ENCODE results near the gene ZNF280A.
"Not testable (repeated sequence)": the region's sequence is repeated elsewhere in the genome, so short reads cannot be mapped to it uniquely, and the experiment has no call there.

ZNF280A gene

DNA sequence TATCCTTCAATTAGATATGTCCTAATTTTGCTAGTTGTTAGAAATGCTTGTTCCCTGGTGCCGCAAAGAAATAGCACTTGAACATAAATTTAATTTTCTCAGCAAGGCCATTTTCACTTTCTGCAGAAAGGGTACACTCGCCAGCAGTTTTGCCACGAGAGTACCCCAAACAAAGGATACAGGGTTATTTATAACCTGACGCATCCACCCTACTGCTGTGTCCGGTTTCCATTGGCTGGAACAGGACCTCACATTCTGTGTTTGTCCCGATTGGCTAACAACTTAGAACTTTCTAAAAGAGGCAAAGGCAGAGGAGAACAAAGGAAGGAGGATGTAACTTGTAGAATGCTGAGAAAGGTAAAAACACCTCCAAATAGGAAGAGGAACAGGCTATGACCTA is 10.2 kb downstream of the ZNF280A start:
- not testable (repeated sequence) for DNase-seq

DNA sequence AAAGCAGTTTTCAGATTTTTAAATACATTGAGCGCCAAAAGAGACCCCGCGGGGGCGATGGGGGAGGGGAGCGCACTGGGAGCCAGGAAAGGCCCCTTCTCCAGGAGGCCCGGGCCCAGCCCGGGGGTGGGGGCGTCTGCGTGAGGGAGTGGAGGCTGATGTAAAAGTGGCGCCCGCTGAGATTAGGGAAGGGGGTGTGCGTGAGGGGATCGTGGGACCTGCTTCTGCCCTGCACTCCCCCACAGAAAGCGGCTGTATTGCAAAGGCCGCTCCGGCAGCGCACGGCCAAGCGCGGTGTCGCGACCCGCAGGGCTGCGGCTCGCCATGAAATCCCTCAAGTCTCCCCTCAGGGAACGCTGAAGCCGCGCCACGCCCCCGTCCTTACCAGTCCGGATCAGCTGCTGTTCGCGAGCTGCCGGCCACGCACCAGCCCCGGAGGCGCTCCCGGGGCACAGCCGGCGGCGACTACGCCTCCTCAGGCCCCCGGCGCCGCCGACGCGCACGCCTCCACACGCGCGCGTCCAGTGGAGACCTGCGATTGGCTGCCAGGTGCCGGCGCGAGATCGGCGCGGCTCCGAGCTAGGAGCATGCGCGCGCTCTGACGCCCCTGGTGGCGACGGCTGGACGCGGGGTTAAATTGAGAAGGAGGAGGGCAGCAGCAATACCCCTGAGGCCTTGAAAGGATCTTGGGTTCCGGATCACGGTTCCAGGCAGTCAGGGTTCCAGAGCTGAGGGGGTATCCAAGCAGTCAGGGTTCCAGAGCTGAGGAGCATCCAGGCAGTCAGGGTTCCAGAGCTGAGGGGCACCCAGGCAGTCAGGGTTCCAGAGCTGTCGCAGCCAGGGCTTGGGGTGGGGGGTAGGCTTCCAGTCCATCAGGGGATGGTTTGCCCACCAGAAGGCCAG is 11.5 kb downstream of the ZNF280A start, which contains the start of gene ZNF280B:
ZNF280B (minus strand) TSS at position 469 of the 903 bp plus-strand sequence. CDS start 19,344 bp downstream, outside the sequence.
- DNase-seq, result no peak

DNA sequence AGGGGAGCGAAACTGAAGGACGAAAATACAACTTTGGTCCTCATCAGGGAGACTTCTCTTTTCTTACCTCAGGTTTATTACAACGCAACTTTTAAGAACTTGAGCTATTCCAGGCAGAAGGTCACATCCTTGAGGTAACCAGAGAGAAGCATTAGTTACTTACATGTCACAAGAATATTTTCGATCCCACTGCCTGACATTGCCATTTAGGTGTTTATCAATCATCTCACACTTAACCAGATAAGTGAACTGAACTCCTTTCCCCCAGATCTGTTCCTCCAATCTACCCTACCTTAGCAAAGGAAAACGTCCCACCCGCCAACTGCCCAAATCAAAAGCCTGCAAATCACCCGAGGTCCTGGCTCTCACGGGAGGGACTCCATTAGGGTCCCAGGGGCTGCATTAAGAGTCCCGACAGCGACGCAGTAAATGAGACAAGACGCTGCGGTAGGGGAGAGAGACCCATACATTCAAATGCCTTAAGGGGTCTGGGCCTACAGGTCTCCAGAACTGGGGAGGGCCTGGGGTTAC is 12.3 kb downstream of the ZNF280A start:
- no peak for DNase-seq

DNA sequence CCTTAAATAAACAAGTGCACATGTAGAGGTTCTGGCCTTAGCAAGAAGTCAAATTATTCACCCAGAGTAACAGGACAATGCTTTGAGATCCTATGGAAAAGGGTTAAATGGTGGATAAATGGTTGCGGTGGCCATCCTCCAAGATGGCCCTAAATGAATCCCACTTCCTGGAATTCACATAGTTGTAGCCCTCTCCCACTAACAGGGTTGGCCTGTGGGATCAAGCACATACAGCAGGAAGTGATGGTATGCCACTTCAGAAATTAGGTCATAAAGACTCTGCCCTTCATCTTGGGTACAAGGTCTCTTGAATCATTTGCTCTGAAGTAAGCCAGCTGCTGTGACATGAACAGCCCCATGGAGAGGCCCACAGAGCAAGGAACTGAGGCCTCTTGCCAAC is 13.3 kb downstream of the ZNF280A start:
- no peak for DNase-seq

DNA sequence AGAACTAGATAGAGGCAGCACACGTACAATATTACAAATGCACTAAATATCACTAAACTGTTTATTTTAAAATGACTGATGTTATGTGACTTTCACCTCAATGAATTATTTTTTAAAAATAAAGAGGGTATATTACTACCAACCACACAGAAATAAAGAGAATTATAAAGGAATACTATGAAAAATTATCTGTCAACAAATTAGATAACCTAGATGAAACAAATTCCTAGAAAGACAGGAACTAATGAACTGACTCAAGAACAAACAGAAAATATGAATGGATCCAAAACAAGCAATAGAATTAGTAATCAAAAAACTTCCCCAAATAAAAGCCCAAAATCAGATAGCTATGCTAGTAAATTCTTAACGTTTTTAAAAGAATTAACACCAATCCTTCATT is 21.8 kb downstream of the ZNF280A start:
- DNase-seq, result no peak

DNA sequence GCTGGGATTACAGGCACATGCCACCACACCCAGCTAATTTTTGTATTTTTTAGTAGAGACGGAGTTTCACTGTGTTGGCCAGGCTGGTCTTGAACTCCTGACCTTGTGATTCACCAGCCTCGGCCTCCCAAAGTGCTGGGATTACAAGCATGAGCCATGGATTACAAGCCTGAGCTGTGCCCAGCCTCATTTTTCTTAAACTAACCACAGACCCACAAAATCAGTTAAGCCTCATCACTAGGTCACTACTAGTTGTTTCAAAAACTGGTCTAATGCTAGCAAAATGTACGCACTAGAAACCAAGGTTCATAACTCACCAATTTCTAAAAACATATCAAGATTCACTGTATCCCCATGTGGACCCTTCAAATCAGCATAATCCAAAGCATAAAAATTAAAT is 28.5 kb downstream of the ZNF280A start:
- not testable (repeated sequence) for DNase-seq

DNA sequence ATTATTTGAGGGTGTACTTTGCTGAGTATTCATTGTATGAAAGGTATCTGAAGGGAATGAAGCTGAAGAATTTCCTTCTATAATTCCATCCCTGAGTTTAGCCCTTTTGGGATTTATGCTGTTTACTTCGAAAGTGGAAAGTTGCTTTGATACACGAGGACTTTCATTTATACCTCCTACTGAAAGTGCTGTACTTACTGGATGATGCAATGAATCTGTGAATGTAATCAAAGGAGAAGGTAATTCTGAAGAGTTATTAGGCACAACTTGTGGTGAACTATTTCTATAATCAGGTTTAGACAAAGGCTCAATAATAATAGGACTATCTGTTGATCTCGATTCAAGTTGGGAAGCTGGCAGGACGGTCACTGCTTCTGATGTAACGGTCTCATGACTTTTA is 31.3 kb downstream of the ZNF280A start:
- no peak for DNase-seq

DNA sequence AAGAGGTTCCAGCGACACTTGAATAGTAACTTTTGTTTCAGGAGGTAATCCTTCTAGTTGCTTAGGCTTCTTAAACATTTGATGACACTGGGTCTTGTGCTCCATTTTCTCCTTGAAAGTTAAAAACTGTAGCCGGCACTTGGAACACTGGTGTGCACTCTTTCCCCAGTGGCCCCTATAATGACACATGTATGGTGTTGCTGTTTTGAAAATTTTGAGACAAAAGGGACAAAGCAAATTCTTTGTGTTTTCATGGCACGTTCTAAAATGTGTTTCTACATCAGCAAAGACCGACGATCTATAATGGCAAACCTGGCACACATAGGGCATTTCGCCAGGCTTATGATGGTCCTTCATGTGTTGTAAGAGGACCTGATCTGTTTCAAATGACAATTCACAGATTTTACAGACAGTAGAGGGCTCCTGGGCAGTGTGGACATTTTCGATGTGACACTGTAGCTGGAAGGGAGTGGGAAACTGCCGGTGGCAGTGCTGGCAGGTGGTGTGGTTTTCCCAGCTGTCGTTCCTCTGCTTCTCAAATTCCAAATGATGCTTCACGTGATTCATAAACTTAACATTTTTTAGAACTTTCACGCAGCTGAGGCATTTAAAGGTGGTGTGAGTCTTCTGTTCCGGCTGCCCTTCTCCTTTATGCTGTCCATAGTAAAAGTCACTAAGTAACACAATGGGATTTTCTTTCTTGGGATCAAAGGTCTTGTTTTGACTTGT is 32.0 kb downstream of the ZNF280A start:
- DNase-seq, result no peak

DNA sequence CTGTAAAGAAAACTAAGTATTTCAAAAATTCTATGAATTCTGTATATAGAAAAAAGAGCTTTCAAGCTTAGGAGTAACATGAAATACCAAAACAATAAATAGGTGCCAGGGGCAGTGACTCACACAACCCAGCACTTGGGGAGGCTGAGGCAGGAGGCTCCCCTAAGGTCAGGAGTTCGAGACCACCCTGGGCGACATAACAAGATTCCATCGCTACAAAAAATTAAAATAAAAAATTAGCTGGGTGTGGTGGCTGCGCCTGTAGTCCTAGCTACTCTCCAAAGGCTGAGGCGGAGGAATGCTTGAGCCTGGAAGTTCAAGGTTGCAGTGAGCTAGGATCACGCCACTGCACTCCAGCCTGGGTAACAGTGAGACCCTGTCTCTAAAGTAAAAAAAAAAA is 33.0 kb downstream of the ZNF280A start:
- no peak for DNase-seq

DNA sequence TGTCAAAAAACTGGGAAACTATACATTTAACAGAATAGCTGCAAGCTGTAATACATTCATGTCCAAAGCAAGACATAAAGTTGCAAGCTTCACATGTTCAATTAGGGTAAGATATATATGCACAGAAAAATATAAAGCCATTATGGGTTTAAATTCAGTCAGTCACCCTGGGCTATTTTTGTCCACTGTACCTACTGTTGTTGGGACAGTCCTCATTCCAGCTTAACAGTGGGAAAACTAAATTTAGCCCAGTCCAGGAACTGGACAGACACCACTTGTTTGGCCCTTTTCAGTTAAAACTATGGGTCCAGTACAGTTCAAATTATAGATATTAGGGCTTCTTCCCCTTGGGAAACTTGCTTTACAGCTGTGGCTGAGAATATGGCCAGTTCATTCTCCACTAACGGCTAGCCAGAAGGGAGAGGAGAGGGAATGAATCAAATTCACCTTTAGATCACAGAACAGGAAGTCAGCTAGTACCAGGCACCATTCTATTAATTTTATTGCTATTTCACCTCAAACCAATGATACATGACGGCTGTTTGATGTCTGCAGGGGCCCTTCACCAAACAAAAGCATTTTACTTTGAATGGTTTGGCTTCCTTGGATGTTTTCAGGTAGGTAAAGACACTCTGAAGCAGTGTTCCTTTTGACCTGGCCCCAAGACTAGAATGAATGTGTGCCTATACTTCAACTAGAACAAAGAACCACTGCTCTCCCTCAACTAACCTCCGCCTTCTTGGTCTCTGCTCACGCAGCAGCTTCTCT is 33.8 kb downstream of the ZNF280A start:
- DNase-seq, result no peak

DNA sequence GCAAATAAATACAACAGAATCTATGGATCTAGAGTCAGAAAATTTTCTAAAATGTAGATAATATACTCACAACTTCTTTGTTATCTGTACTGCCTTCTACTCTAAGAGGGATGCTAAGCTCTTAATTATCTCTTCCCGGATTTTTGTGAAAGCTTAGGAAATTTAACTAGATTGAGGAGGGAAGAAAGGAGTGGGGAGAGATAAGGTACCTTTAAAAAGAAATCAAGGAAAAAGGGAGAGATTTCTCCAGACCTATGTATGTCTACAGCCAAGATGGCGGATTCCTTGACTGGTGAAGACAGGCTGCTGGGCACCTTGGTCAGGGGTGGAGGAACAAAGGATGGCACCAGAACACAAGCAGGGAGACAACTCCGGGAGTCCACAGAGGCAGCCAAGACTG is 34.5 kb downstream of the ZNF280A start:
- no peak for DNase-seq

DNA sequence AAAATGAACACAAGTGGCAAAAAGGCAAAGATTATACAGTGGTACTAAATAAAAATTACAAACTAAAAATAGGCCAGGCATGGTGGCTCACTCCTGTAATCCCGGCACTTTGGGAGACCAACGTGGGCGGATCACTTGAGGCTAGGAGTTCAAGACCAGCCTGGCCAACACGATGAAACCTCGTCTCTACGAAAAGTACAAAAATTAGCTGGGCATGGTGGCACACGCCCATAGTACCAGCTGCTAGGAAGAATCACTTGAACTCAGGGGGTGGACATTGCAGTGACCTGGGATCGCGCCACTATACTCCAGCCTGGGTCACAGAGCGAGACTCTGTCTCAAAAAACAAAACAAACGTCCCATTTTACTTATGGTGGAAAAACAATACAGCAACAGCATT is 36.0 kb downstream of the ZNF280A start:
- no peak for DNase-seq

DNA sequence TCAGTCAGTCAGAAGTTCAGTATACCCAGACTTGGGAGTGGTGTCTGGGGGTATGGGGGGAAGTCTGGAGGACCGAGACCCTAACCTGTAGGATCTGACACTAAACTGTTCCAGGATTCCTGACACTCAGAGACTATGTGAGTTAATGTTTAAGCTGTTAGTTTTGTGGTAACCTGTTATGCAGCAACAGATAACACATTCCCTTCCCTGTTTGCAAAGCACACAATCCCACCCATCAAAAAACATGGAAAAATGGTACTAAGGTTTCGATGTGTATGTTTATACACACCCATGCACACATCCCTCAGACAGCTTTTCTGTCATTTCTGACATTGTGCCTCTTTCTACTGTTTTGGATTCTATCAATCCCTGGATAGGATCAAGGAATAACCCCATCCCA is 39.1 kb downstream of the ZNF280A start:
- DNase-seq, result no peak

DNA sequence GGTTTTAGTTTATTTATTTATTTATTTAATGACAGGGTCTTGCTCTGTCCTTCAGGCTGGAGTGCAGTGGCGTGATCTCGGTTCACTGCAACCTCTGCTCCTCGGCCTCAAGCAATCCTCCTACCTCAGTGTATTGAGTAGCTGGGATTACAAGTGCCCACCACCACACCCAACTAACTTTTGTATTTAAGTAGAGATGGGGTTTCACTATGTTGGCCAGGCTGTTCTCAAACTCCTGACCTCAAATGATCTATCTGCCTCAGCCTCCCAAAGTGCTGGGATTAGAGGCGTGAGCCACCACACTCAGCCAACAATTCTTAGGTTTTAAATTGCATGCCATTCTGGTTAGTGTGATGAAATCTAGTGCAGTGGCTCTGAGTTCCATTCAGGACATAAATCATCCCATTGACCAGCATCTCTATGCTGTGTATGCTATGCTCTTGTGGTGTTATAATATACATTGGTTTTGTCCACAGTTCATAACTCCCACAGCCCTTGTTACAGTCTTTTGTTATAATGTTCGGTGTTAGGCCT is 40.0 kb downstream of the ZNF280A start:
- no peak for DNase-seq

DNA sequence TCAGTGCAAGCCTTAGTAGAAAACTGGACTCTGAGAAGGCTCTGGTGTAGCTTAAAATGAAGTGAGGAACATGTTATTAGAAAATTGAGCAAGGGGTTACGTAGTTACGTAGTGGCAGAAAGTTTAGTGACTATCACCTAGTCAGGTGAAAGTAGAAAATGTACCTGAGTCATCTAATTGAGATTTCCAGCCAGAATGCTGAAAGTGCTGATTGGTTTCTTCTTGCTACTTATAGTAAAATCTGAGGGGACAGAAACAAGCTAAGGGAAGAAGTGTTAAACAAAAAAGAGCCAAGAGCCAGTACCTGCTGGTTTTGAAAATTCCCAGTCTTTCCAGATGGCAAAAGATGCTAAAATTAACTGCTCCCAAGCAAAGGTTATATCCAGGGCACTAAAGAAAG is 41.0 kb downstream of the ZNF280A start:
- DNase-seq, result no peak

DNA sequence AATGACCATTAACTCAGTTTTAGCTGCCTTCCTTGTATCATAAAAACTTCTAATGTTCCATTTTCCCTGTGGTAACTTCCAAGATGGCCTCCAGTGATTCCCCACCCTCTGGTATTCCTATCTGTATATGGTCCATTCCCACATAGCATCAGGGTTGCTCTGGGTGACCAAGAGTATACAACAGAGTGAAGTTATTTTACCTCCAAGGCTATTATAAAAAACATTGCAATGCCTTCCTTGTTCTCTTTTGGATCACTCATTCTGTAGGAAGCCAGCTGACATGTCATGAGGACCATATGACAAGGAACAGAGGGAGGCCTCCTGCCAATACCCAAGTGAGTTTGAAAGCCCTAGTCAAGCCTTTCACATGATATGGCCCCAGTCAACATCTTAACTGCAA is 41.6 kb downstream of the ZNF280A start:
- DNase-seq, result no peak

DNA sequence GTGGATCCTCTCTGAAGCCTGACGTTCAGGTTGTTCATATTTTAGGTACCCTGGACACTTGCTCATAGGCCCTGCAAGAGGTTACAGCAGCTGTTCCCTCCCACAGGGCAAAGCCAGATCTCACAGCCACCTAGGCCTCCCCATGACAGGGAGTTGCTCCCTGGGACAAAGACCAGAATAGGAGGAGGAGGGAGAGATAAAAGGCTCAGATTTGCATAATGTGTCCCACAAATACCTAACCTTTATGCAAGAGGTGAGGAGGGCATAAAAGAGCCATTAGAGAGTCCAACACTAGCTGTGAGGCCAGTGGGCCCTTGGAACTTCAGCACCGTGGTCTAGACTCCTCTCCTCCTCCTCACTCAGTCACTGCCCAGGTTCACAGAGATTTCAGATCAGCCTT is 45.3 kb downstream of the ZNF280A start:
- DNase-seq, result no peak

DNA sequence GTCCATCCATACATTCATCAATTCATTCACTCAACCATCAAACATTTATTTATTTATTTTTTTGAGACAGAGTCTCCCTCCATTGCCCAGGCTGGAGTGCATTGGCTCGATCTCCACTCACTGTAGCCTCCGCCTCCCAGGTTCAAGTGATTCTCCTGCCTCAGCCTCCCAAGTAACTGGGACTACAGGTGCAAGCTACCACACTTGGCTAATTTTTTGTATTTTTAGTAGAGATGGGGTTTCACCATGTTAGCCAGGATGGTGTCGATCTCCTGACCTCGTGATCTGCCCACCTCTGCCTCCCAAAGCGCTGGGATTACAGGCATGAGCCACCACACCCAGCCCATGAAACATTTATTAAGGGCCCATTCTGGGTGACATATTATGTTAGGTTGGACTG is 49.0 kb downstream of the ZNF280A start:
- DNase-seq, result not testable (repeated sequence)

DNA sequence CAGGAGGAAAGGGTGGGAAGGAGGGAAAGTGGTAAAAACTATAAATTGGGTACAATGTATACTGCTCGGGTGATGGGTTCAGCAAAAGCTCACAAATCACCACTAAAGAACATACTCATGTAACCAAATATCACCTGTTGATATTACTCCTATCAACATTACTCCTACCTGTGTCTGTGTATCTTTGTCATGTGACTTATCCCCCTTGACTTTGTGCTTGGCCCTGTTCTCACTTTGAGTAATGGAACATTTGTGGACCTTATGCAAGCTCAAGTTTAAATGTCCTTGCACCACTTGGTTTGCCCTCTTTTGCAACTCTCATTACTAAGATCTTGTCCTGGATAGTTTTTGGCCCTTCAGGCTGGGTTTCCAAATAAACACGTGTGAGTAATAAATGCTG is 50.5 kb downstream of the ZNF280A start:
- no peak for DNase-seq

DNA sequence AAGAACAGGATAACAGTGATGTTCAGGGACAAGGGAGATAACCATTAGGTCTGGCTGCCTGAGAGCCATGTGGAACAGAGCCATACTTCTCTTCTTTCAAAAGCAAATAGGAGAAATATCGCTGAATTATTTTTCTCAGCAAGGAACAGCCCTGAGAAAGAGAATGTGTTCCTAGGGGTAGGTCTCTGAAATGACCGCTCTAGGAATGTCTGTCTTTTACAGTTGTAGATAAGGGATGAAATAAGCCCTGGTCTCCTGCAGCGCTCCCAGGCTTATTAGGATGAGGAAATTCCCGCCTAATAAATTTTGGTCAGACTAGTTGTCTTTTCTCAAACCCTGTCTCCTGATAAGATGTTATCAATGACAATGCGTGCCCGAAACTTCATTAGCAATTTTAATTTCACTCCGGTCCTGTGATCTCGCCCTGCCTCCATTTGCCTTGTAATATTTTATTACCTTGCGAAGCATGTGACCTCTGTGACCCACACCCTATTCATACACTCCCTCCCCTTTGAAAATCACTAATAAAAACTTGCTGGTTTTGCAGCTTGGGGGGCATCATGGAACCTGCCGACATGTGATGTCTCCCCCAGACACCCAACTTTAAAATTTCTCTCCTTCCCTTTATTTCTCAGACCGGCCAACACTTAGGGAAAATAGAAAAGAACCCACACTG is 51.1 kb downstream of the ZNF280A start:
- DNase-seq, result not testable (repeated sequence)

DNA sequence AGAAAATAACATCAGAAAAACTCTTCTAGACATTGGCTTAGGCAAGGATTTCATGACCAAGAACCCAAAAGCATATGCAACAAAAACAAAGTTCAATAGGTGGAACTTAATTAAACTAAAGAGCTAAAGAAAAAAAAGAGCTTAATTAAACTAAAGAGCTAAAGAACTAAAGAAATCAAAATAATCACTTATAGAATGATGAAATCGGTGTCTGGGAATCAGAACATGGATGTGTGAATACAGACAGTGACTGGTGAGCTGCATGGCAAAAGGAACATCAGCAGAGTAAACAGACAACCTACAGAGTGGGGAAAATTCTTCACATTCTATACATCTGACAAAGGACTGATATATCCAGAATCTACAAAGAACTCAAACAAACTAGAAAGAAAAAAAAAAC is 53.0 kb downstream of the ZNF280A start:
- DNase-seq, result no peak

DNA sequence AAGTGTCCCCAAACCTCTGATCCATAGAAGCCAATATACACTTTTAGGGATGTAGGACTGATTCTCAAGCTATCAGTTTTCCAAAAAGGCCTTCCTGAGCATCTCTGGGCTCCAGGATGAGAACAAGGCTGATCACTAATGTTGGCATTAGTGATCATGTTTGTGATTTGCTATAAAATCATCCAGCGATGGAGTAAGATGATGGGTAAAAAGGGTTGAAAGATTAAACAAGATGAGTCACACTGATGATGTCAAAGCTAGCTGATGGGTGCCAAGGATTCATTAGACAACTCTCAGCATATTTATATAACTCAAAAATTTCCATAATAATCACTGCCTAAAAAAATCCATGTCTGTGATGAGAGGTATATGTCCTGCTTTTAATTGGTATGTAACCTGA is 54.3 kb downstream of the ZNF280A start:
- no peak for DNase-seq

Data from NCI-H1048 (cell line).